GM19397 (cell line): ENCODE results near the gene KXD1.
"Not testable (repeated sequence)": the region's sequence is repeated elsewhere in the genome, so short reads cannot be mapped to it uniquely, and the experiment has no call there.

Experiments
- ATAC-seq: cut with Tn5 transposase; IDR thresholded peaks from one replicate; pipeline ENCODE4 v1.9.1; 2021; ENCODE audit warnings: mild to moderate bottlenecking, moderate library complexity; ENCODE audit not compliant: unreplicated experiment

Gene KXD1

GRCh38 chr19:18533058-18533457 is 24.6 kb upstream of the KXD1 start:
- no peak for ATAC-seq

GRCh38 chr19:18536475-18536874 is 21.2 kb upstream of the KXD1 start:
- ATAC-seq: no peak

GRCh38 chr19:18537431-18537830 is 20.2 kb upstream of the KXD1 start:
- no peak for ATAC-seq

GRCh38 chr19:18538115-18538514 is 19.6 kb upstream of the KXD1 start:
- no peak for ATAC-seq

GRCh38 chr19:18539372-18539771 is 18.3 kb upstream of the KXD1 start:
- ATAC-seq: no peak

- not testable (repeated sequence) for ATAC-seq
Observed at GRCh38 chr19:18540200-18540599, 17.5 kb upstream of the KXD1 start.

GRCh38 chr19:18541258-18541991 is 16.2 kb upstream of the KXD1 start:
- ATAC-seq: no peak

GRCh38 chr19:18541992-18542940 is 15.4 kb upstream of the KXD1 start:
- no peak for ATAC-seq

- peak; percentile 98 for ATAC-seq
Observed at GRCh38 chr19:18542941-18543813, 14.5 kb upstream of the KXD1 start, which contains the start of gene FKBP8. Gene FKBP8, minus strand, starts transcription at chr19:18543573. Its CDS starts 1,603 bp downstream, at chr19:18541970.

GRCh38 chr19:18543814-18544475 is 13.7 kb upstream of the KXD1 start:
- ATAC-seq: peak; percentile 26

- ATAC-seq: no peak
Observed at GRCh38 chr19:18551631-18552030, 6.0 kb upstream of the KXD1 start.

GRCh38 chr19:18558202-18558555 is 509 bp downstream of the KXD1 start:
- no peak for ATAC-seq

- no peak for ATAC-seq
Observed at GRCh38 chr19:18558604-18559003, 934 bp downstream of the KXD1 start.

- no peak for ATAC-seq
Observed at GRCh38 chr19:18559685-18560084, 2.0 kb downstream of the KXD1 start.

GRCh38 chr19:18562086-18562485 is 4.4 kb downstream of the KXD1 start:
- no peak for ATAC-seq

GRCh38 chr19:18566953-18567352 is 9.3 kb downstream of the KXD1 start:
- no peak for ATAC-seq

- no peak for ATAC-seq
Observed at GRCh38 chr19:18568367-18568766, 10.7 kb downstream of the KXD1 start.

GRCh38 chr19:18571564-18572344 is 14.1 kb downstream of the KXD1 start, which contains the start of gene UBA52:
Gene UBA52, plus strand, starts transcription at chr19:18571857. Its CDS starts 1,444 bp downstream, at chr19:18573301.
- ATAC-seq: peak; percentile 90

- no peak for ATAC-seq
Observed at GRCh38 chr19:18574691-18575291, 17.1 kb downstream of the KXD1 start.
